K562 (cell line): ENCODE measurements around the gene FMNL2. TPM values are rescaled to one million over a fixed set of nuclear protein-coding genes. Genes with fewer than 3 reads are reported as not detected.

Source experiments
- ATAC-seq: fragments of 200-7000 bp; cut with Tn5 transposase; 3 replicates; pipeline ENCODE4 v1.9.1; 2020; ENCODE audit warnings: moderate library complexity
- BruUV-seq: library from RNA; stranded (reverse); fragments of 400-500 nt; replicated peaks from 2 replicates; lab custom pipeline; 2021; lab: Mats Ljungman, UMichigan
- CTCF ChIA-PET: fragments of 300-600 bp; formaldehyde crosslinking; extraction: SDS; loops from one replicate; lab custom pipeline; 2021; ENCODE audit warnings: low intra/inter-chr PET ratio; lab: Yijun Ruan, JAX
- POLR2A ChIA-PET: fragments of 300-600, 350-650 bp; sonication (Branson Sonifier 250); formaldehyde crosslinking; extraction: SDS; loops from one replicate; lab custom pipeline; 2021; ENCODE audit warnings: antibody characterized with exemption, inconsistent platforms; lab: Yijun Ruan, JAX
- DNase-seq, 4 experiments: peaks; one replicate each; pipeline versions ENCODE4 v3.0.0 to v3.0.0-alpha.2; 2011 to 2018; ENCODE audit warnings: low spot score in 3 of 4, mixed read lengths in 3 of 4; ENCODE audit errors: extremely low read depth in 1 of 4
- FAIRE-seq: peaks from 2 replicates; lab custom pipeline; 2011; peaks lifted over from hg19 to GRCh38; lab: Jason Lieb, UNC
- H2AFZ ChIP-seq: 2 replicates; pipeline ENCODE4 v1.6.0; 2011; ENCODE audit warnings: low read depth, low read length, control low read depth, inconsistent platforms
- H3K27ac ChIP-seq: fragments of 200-600 bp; 3 replicates; pipeline ENCODE4 v1.8.0; 2011; ENCODE audit warnings: low read depth, mild to moderate bottlenecking, control low read depth, inconsistent platforms, low read length, moderate library complexity, mixed read lengths; ENCODE audit errors: extremely low read depth
- H3K27me3 ChIP-seq, 2 experiments: fragments of 300-600 bp in 1 of 2; 2 replicates in 1 of 2; 3 replicates in 1 of 2; pipeline versions ENCODE4 v1.6.0 to v1.8.0; 2011; ENCODE audit warnings: inconsistent platforms in 2 of 2, low read length in 2 of 2, mild to moderate bottlenecking in 1 of 2, mixed read lengths in 1 of 2, moderate library complexity in 1 of 2; ENCODE audit not compliant: control insufficient read depth in 2 of 2, insufficient read depth in 2 of 2
- H3K36me3 ChIP-seq: fragments of 300-600 bp; 3 replicates; pipeline ENCODE4 v1.8.0; 2011; ENCODE audit warnings: mild to moderate bottlenecking, low read length, inconsistent platforms; ENCODE audit not compliant: control insufficient read depth, insufficient read depth
- H3K4me1 ChIP-seq, 2 experiments: fragments of 200-600 bp in 1 of 2; replicated peaks in 1 of 2; 2 replicates in 1 of 2; 3 replicates in 1 of 2; pipeline versions ENCODE4 v1.5.1 to v1.8.0; 2011; ENCODE audit warnings: inconsistent platforms in 2 of 2, low read length in 2 of 2, mild to moderate bottlenecking in 1 of 2, mixed read lengths in 1 of 2, moderate library complexity in 1 of 2; ENCODE audit not compliant: control insufficient read depth in 2 of 2, insufficient read depth in 2 of 2
- H3K4me2 ChIP-seq: 2 replicates; pipeline ENCODE4 v1.6.1; 2011; ENCODE audit warnings: low read length, control low read depth, inconsistent platforms, mixed read lengths; ENCODE audit not compliant: insufficient read depth
- H3K4me3 ChIP-seq: fragments of 200-600 bp; sonication (generic), shearing (Covaris generic); 2 replicates; pipeline ENCODE4 v1.5.1; 2016; ENCODE audit warnings: control low read depth, inconsistent platforms
- H3K79me2 ChIP-seq: fragments of 200-600 bp; 3 replicates; pipeline ENCODE4 v1.8.0; 2011; ENCODE audit warnings: low read length, inconsistent platforms; ENCODE audit not compliant: control insufficient read depth, insufficient read depth
- H3K9ac ChIP-seq, 2 experiments: 2 replicates each; pipeline versions ENCODE4 v1.6.0 to v1.6.1; 2011; ENCODE audit warnings: low read depth in 2 of 2, low read length in 2 of 2, control low read depth in 1 of 2, inconsistent platforms in 1 of 2, mild to moderate bottlenecking in 1 of 2, mixed read lengths in 1 of 2; ENCODE audit not compliant: insufficient read depth in 1 of 2
- H3K9me1 ChIP-seq: one replicate; pipeline ENCODE4 v1.6.0; 2011; ENCODE audit warnings: inconsistent platforms, mild to moderate bottlenecking, low read length, moderate library complexity; ENCODE audit not compliant: control insufficient read depth, insufficient read depth
- H3K9me3 ChIP-seq: replicated peaks from 2 replicates; pipeline ENCODE4 v1.5.1; 2011; ENCODE audit warnings: low read depth, low read length, inconsistent platforms; ENCODE audit not compliant: control insufficient read depth, insufficient read depth
- H4K20me1 ChIP-seq: replicated peaks from 2 replicates; pipeline ENCODE4 v1.6.1; 2011; ENCODE audit warnings: low read length, inconsistent platforms, mixed read lengths; ENCODE audit not compliant: control insufficient read depth, insufficient read depth
- ERF ChIP-seq: fragments of 450-650 bp; formaldehyde crosslinking; IDR thresholded peaks from 2 replicates; pipeline ENCODE4 v1.4.0; 2020; ENCODE audit warnings: mild to moderate bottlenecking, mixed read lengths
- FOXK1 ChIP-seq: sonication (generic); formaldehyde crosslinking; IDR thresholded peaks from 2 replicates; pipeline ENCODE4 v1.8.0; 2022; ENCODE audit warnings: missing genetic modification reagents, mild to moderate bottlenecking, borderline replicate concordance
- FUS ChIP-seq: fragments of 200-400 bp; formaldehyde crosslinking; optimal IDR thresholded peaks from 2 replicates; pipeline ENCODE3; 2017; ENCODE audit warnings: low read depth, low read length
- KLF16 ChIP-seq: IDR thresholded peaks from 2 replicates; pipeline ENCODE4 v1.6.1; 2016; ENCODE audit warnings: antibody characterized with exemption
- NONO ChIP-seq, 2 experiments: fragments of 200-400 bp in 1 of 2; fragments of 450-650 bp in 1 of 2; formaldehyde crosslinking in 1 of 2; IDR thresholded peaks; 2 replicates each; pipeline ENCODE4 v1.6.1; 2017; ENCODE audit warnings: low read depth in 2 of 2, mild to moderate bottlenecking in 2 of 2, moderate library complexity in 2 of 2, low read length in 1 of 2
- NR3C1 ChIP-seq: sonication (generic); formaldehyde crosslinking; IDR thresholded peaks from 2 replicates; pipeline ENCODE4 v1.8.1; 2022; ENCODE audit warnings: missing genetic modification reagents
- POLR2AphosphoS2 ChIP-seq: IDR thresholded peaks from 2 replicates; pipeline ENCODE4 v1.6.1; 2012; ENCODE audit warnings: low read length, improper control_type of control experiment
- TAF1 ChIP-seq: IDR thresholded peaks from 2 replicates; pipeline ENCODE4 v1.6.1; 2011; ENCODE audit warnings: mild to moderate bottlenecking, low read length, moderate library complexity; ENCODE audit not compliant: insufficient read depth, control insufficient read depth, severe bottlenecking; ENCODE audit errors: extremely low read depth
- ZNF212 ChIP-seq: fragments of 450-650 bp; formaldehyde crosslinking; IDR thresholded peaks from 2 replicates; pipeline ENCODE4 v1.4.0; 2020; ENCODE audit warnings: mild to moderate bottlenecking
- ZNF583 ChIP-seq: fragments of 250-450 bp; sonication (Bioruptor Pico); IDR thresholded peaks from 2 replicates; pipeline ENCODE4 v1.4.0; 2020
- WGBS: fragments of 100-300 bp; shearing (Covaris generic); methylation state at CpG from one replicate; pipeline ENCODE4 v1.1.6; 2016; ENCODE audit warnings: low coverage, mixed read lengths; ENCODE audit not compliant: insufficient coverage; ENCODE audit errors: missing lambda C conversion rate; 5-methylcytosine and 5-hydroxymethylcytosine counted together
- in situ Hi-C: fragments of 300-500 bp; cut with MboI; formaldehyde crosslinking; loops from 4 replicates; pipeline ENCODE4 v1.15.0; 2018; ENCODE audit warnings: inconsistent platforms, mixed read lengths
- intact Hi-C: fragments of 100-400 bp; cut with micrococcal nuclease; formaldehyde crosslinking; loops from 2 replicates; pipeline ENCODE4 v1.14.2; 2022
- polyA plus RNA-seq, 8 experiments: library from polyadenylated mRNA; depleted of rRNA in 4 of 8; stranded (reverse) in 5 of 8; unstranded in 3 of 8; fragments of >200 nt; fragmentation: Nextera tagmentation in 2 of 8; fragmentation: Illumina TruSeq in 1 of 8; extraction: Ambion mirVana in 2 of 8; extraction: Trizol in 1 of 8; gene quantifications; 2 replicates each; pipeline versions ENCODE4 v1.2.1 to v1.2.3, GENCODE V29; 2011 to 2014; ENCODE audit warnings: inconsistent platforms in 1 of 8, missing spikeins in 1 of 8
- total RNA-seq, 7 experiments: library from RNA; depleted of rRNA in 6 of 7; stranded (reverse); fragments of >200 nt in 6 of 7; fragmentation: Illumina TruSeq in 2 of 7; extraction: Trizol in 2 of 7; gene quantifications; 2 replicates each; pipeline versions ENCODE4 v1.2.1 to v1.2.3, GENCODE V29; 2011 to 2021; ENCODE audit warnings: low replicate concordance in 1 of 7
- TF ChIP-seq, protein P1 (sequence below): sonication (generic); formaldehyde crosslinking; IDR thresholded peaks from 2 replicates; pipeline ENCODE4 v1.8.1; 2022; ENCODE audit warnings: missing genetic modification reagents
- TF ChIP-seq, protein P2 (sequence below): sonication (generic); formaldehyde crosslinking; IDR thresholded peaks from 2 replicates; pipeline ENCODE4 v1.5.0; 2020; ENCODE audit warnings: missing genetic modification reagents
- TF ChIP-seq, protein P3 (sequence below): fragments of 450-650 bp; conservative IDR thresholded peaks from 2 replicates; pipeline ENCODE4 v1.6.1; 2016; ENCODE audit warnings: missing genetic modification characterization, low read depth, mild to moderate bottlenecking, control low read depth, missing compliant biosample characterization
- TF ChIP-seq, protein P4 (sequence below): sonication (generic); formaldehyde crosslinking; IDR thresholded peaks from 2 replicates; pipeline ENCODE4 v1.9.0; 2022; ENCODE audit warnings: mild to moderate bottlenecking, missing genetic modification reagents
- TF ChIP-seq, protein P5 (sequence below), 2 experiments: fragments of 200-800 bp in 1 of 2; sonication (Bioruptor generic) in 1 of 2; sonication (generic) in 1 of 2; formaldehyde crosslinking in 1 of 2; IDR thresholded peaks in 1 of 2; conservative IDR thresholded peaks in 1 of 2; 2 replicates each; pipeline versions ENCODE4 v1.5.0 to v1.6.1; 2016 to 2020; ENCODE audit warnings: missing compliant biosample characterization in 1 of 2, missing genetic modification characterization in 1 of 2, missing genetic modification reagents in 1 of 2

The FMNL2 gene
- total and polyA plus RNA-seq, 9 of the 15 experiments (the other 6 are each of a cell fraction or from before 2014, with no cell fraction given): 0.15 to 0.49 (median 0.24) TPM; not detected in 1

DNA sequence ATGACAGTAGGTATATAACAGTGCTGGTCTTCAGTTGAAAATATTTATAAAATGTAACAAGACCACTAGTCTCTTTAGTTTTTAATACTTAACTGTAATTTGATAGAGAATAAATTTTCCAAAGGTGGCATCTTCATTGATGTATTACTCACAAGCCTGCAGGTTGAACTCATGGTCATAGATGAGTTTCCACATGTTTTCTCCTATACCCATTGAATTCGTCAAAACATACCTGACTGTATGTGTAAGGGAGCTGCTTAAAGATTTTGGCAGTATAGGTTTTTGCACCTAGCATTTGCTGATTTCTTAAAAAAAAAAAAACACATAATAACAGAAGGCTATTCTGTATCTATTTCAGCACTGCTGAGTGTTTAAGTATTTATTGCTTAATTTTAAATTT lies 112.9 kb downstream of the FMNL2 start (continued):
- TF ChIP-seq, protein P1, sequence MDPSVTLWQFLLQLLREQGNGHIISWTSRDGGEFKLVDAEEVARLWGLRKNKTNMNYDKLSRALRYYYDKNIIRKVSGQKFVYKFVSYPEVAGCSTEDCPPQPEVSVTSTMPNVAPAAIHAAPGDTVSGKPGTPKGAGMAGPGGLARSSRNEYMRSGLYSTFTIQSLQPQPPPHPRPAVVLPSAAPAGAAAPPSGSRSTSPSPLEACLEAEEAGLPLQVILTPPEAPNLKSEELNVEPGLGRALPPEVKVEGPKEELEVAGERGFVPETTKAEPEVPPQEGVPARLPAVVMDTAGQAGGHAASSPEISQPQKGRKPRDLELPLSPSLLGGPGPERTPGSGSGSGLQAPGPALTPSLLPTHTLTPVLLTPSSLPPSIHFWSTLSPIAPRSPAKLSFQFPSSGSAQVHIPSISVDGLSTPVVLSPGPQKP (CRISPR knock-in tag): no peak
- TF ChIP-seq, protein P2, sequence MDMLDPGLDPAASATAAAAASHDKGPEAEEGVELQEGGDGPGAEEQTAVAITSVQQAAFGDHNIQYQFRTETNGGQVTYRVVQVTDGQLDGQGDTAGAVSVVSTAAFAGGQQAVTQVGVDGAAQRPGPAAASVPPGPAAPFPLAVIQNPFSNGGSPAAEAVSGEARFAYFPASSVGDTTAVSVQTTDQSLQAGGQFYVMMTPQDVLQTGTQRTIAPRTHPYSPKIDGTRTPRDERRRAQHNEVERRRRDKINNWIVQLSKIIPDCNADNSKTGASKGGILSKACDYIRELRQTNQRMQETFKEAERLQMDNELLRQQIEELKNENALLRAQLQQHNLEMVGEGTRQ: no peak
- no peak for TF ChIP-seq ERF (CRISPR knock-in tag)
- TF ChIP-seq, protein P3, sequence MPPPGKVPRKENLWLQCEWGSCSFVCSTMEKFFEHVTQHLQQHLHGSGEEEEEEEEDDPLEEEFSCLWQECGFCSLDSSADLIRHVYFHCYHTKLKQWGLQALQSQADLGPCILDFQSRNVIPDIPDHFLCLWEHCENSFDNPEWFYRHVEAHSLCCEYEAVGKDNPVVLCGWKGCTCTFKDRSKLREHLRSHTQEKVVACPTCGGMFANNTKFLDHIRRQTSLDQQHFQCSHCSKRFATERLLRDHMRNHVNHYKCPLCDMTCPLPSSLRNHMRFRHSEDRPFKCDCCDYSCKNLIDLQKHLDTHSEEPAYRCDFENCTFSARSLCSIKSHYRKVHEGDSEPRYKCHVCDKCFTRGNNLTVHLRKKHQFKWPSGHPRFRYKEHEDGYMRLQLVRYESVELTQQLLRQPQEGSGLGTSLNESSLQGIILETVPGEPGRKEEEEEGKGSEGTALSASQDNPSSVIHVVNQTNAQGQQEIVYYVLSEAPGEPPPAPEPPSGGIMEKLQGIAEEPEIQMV (tag): no peak

DNA sequence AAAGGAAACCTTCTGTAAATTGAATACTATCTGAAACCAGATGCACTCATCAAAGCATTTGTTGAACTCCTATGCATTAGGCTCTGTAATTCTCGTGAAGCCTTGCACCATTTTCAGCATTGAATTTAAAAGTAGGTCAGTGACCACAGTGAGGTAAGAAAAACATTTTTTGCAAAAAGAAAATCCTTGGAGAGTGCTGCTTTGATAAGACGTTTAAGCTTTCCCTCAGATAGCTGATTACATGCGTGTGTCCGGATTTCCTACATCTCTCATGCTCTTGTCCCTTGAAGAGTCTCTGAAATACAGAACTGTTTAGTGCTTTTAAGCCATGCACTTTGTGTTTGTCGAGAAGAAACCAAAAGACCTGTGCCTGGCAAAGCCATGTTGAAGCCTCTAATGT lies 113.6 kb downstream of the FMNL2 start:
- H3K9ac ChIP-seq: no peak overlapping the region
- BruUV-seq: no TSS peak
- H2AFZ ChIP-seq: no peak overlapping the region
- H3K9me1 ChIP-seq: no peaks in the 10 kb centered on the region
- in situ Hi-C loops (no loop called here), intact Hi-C loops (no loop called here)
- ChIA-PET POLR2A (no interaction called here), CTCF (no interaction called here)
- no peaks in the 10 kb centered on the region for H3K36me3 ChIP-seq
- H4K20me1 ChIP-seq: no peaks in the 10 kb centered on the region
- no peaks in the 10 kb centered on the region for H3K4me1 ChIP-seq
- no peak for DNase-seq
- H3K4me3 ChIP-seq: no peak overlapping the region
- H3K4me2 ChIP-seq: no peak overlapping the region
- WGBS: 1% methylated on average over 5 of the region's 5 CpGs
- H3K9me3 ChIP-seq: no peaks in the 10 kb centered on the region
- no peak for FAIRE-seq
- ATAC-seq: no peak
- peaks cover 4 to 26% of the 10 kb centered on the region in 2 experiments; a peak in 3 of 5 replicates for H3K27me3 ChIP-seq
- no peaks in the 10 kb centered on the region for H3K79me2 ChIP-seq
- no peak overlapping the region for H3K27ac ChIP-seq
- TF ChIP-seq, protein P4, sequence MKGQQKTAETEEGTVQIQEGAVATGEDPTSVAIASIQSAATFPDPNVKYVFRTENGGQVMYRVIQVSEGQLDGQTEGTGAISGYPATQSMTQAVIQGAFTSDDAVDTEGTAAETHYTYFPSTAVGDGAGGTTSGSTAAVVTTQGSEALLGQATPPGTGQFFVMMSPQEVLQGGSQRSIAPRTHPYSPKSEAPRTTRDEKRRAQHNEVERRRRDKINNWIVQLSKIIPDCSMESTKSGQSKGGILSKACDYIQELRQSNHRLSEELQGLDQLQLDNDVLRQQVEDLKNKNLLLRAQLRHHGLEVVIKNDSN (CRISPR knock-in tag): no peak
- no peak for TF ChIP-seq TAF1
- no peak for TF ChIP-seq FUS
- no peak for TF ChIP-seq FOXK1 (CRISPR knock-in tag)
- no peak for TF ChIP-seq KLF16
- TF ChIP-seq, protein P5, sequence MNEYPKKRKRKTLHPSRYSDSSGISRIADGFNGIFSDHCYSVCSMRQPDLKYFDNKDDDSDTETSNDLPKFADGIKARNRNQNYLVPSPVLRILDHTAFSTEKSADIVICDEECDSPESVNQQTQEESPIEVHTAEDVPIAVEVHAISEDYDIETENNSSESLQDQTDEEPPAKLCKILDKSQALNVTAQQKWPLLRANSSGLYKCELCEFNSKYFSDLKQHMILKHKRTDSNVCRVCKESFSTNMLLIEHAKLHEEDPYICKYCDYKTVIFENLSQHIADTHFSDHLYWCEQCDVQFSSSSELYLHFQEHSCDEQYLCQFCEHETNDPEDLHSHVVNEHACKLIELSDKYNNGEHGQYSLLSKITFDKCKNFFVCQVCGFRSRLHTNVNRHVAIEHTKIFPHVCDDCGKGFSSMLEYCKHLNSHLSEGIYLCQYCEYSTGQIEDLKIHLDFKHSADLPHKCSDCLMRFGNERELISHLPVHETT (CRISPR knock-in tag; conservative IDR thresholded peaks at IDR 0.05 in 1 of 2, IDR thresholded peaks at IDR 0.05 in 1 of 2): no peak
- no peak for TF ChIP-seq ZNF583 (CRISPR knock-in tag)
- no peak for TF ChIP-seq ZNF212 (CRISPR knock-in tag)
- TF ChIP-seq NR3C1 (CRISPR knock-in tag): no peak
- TF ChIP-seq NONO (IDR thresholded peaks at IDR 0.05; ENCODE audit: low read depth in 2 of 2, low read length in 1 of 2): no peak
- TF ChIP-seq POLR2AphosphoS2: no peak
